GM19463 (cell line): ENCODE measurements around the gene ANKRD40CL.

Source experiments
- ATAC-seq: cut with Tn5 transposase; IDR thresholded peaks from one replicate; pipeline ENCODE4 v1.9.1; 2021; ENCODE audit warnings: mild to moderate bottlenecking, moderate library complexity; ENCODE audit not compliant: unreplicated experiment

Gene ANKRD40CL

DNA sequence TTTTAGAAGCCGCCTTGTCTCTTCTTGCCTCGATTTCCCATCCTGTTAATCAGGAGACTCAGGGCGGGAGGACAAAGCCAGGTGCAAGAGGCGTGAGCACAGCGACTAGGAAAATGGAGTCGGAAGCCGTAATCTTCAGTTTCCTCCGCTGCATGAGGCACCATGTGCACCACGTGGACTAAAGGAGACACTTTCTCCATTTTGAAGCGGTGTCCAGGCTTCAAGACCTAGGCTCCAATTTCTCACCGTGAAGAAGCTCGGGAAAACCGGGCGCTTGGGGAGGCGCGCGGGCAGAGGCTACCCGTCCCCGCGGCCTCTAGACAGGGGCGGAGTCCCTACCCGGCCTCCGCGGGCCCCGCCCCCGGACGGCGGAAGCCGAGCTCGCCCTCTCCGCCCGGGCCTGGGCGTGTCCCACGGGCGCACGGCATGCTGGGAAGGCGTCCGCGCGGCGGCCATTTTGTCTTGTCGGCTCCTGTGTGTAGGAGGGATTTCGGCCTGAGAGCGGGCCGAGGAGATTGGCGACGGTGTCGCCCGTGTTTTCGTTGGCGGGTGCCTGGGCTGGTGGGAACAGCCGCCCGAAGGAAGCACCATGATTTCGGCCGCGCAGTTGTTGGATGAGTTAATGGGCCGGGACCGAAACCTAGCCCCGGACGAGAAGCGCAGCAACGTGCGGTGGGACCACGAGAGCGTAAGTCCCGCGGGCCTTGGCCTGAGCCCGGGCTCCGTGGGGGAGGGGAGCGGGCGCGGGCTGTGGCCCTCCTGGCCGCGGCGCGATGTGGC, 48.0 kb downstream of the ANKRD40CL start, which contains the start of gene LUC7L3:
TSS of gene LUC7L3 (plus strand) at position 460 of the 780 bp plus-strand sequence. CDS start at position 590, 130 bp downstream.
- peak; percentile 88 for ATAC-seq

GRCh38 chr17:50715471-50715870, 51.8 kb downstream of the ANKRD40CL start:
- no peak for ATAC-seq

- no peak for ATAC-seq
Measured at GRCh38 chr17:50712641-50713040, 54.7 kb downstream of the ANKRD40CL start.
